CMK (cell line): Measurements from ENCODE around the gene ZBTB11.
A peak's percentile ranks its signal among the peaks of the same experiment; 100 is the strongest.
"Not testable (repeated sequence)": the region's sequence is repeated elsewhere in the genome, so short reads cannot be mapped to it uniquely, and the experiment has no call there.

ENCODE experiments used
- DNase-seq: peaks from one replicate; pipeline ENCODE4 v3.0.0-alpha.2; 2010; ENCODE audit warnings: low read depth

The ZBTB11 gene

GRCh38 chr3:101643009-101643844 is 33.7 kb downstream of the ZBTB11 start:
- no peak for DNase-seq

GRCh38 chr3:101642441-101642840 is 34.5 kb downstream of the ZBTB11 start:
- peak; percentile 71 for DNase-seq

DNA sequence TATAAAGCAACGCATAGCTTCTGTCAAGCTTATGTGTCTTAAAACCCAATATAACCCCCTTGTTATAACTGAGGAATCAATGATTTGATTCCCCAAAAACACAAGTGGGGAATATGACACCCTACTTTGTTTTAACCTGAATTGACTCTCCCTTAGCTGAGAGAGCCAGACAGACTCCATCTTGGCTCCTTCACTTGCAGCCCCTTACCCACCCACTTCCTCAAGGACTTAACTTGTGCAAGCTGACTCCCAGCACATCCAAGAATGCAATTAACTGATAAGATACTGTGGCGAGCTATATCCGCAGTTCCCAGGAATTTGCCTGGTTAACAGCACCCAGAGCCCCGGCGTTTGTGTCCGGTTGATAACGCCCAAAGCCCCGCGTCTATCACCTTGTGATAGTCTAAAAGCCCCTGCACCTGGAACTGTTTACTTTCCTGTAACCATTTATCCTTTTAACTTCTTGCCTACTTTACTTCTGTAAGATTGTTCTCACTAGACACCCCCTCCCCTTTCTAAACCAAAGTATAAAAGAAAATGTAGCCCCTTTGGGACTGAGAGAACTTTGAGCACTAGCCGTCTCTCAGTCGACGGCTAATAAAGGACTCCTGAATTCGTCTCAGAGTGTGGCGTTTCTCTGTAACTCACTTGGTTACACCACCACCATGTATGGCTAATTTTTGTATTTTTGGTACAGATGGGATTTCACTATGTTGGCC is 35.4 kb downstream of the ZBTB11 start:
- peak; percentile 83 for DNase-seq

- no peak for DNase-seq
Observed at GRCh38 chr3:101640256-101640655, 36.7 kb downstream of the ZBTB11 start.

GRCh38 chr3:101639280-101639963 is 37.5 kb downstream of the ZBTB11 start:
- DNase-seq: no peak

DNA sequence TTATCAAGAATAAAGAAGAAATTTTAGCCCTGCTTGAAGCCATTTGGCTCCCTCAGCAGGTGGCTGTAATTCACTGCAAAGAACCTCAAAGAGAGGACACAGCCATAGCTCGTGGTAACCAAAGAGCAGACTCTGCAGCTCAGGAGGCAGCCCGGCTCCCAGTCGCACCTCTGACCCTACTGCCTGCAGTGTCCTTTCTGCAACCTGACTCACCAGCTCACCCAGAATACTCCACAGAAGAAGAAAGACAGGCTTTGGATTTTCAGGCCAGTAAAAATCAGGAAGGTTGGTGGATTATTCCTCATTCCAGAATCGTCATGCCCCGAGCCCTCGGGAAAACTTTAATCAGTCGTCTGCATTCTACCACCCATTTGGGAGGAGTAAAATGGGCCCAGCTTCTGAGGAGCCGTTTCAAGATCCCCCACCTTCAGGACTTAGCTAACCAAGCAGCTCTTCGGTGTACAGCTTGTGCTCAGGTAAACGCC is 38.6 kb downstream of the ZBTB11 start:
- DNase-seq: no peak

DNA sequence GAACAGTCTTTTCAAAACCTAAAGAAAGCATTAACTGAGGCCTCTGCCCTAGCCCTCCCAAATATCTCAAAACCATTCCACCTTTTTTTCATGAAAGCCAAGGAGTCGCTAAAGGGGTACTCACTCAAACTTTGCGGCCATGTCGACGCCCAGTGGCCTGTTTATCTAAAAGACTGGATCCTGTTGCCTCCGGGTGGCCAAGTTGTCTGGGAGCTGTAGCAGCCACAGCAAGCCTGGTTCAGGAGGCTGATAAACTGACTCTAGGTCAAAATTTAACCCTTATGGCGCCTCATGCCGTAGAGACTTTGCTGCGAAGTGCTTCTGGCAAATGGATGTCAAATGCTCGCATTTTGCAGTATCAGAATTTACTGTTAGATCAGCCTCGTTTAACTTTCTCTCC is 39.5 kb downstream of the ZBTB11 start:
- DNase-seq: no peak

GRCh38 chr3:101635954-101636798 is 40.8 kb downstream of the ZBTB11 start:
- DNase-seq: no peak

DNA sequence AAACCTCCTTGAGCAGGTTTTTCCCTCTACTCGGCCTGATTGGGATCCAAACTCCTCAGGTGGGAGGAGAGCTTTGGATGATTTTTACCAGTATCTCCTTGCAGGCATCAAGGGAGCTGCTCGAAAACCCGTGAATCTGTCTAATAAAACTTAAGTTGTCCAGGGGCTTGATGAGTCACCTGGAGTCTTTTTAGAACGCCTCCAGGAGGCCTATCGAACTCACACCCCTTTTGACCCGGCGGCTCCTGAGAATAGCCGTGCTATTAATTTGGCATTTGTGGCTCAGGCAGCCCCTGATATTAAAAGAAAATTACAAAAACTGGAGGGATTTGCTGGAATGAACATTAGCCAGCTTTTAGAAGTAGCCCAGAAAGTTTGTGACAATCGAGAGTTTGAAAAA is 41.6 kb downstream of the ZBTB11 start:
- no peak for DNase-seq

DNA sequence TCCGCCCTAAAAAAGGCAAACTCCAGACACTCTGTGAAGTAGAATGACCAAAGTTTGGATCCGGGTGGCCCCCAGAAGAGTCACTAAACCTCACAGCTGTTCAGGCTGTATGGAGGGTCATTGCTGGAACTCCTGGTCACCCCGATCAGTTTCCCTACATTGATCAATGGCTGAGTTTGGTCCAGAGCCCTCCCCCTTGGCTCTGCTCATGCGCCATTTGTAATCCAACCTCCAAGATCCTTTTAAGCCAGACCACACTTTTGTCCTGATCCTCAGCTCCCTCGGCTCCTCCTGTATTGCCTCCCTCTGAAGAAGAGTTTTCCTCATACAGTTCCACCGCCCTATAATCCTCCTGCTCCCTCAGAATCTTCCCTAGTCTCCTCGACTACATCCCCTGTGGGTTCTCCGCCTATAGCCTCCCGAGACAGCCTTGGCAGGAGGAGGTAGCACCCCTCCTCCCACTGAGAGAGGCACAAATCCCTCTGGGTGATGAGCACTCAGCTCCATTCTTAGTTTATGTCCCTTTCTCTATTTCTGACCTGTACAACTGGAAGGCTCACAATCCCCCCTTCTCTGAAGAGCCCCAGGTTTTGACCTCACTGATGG is 42.2 kb downstream of the ZBTB11 start:
- no peak for DNase-seq

DNA sequence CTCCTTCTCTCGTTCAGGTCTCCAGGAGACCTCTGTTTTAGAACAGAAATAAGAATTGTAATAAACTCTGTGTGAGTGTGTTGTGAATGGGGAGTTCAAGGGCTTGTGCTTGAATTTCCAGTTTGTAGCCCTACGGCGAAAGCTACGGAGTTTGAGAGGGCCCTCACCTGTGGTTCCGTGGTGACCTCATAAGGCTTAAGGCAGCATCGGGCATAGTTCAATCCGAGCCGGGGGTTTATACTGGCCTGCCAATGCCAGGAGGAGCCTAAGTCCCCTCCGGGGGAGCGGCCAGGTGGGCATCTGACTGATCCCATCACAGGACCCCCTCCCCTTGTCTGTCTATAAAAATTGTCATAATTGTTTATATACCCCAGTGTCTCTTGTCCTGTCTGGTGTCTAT is 43.7 kb downstream of the ZBTB11 start:
- no peak for DNase-seq

GRCh38 chr3:101632586-101632985 is 44.3 kb downstream of the ZBTB11 start:
- no peak for DNase-seq

DNA sequence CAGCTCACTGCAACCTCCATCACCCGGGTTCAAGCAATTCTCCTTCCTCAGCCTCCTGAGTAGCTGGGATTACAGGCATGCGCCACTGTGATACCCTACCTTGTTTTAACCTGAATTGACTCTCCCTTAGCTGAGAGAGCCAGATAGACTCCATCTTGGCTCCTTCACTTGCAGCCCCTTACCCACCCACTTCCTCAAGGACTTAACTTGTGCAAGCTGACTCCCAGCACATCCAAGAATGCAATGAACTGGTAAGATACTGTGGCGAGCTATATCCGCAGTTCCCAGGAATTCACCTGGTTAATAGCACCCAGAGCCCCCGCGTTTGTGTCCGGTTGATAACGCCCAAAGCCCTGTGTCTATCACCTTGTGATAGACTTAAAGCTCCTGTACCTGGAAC is 45.0 kb downstream of the ZBTB11 start:
- DNase-seq: not testable (repeated sequence)

DNA sequence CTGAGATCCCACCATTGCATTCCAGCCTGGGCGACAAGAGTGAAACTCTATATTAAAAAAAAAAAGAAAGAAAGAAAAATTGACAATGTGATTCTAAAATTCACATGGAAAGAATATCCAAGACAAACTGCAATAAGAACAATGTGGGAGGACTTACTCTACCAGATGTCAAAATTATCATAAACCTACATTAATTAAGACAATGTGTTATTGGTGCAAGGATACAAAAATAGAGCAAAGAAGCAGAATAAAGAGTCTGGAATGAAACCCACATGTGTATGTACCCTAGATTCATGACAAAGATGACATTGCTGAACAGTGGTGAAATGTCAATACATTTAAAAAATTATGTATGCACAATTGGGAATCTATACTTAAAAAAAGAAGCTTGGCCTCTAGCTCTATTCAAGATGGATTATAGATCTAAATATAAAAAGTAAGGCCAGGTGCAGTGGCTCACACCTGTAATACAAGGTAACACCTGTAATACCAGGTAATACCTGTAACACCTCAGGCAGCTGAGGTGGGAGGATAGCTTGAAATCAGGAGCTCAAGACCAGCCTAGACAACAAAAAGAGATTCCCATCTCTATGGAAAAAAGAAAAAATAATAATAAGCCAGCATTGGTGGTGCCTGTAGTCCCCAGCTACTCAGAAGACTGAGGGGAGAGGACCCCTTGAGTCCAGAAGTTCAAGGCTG is 45.7 kb downstream of the ZBTB11 start:
- DNase-seq: no peak

DNA sequence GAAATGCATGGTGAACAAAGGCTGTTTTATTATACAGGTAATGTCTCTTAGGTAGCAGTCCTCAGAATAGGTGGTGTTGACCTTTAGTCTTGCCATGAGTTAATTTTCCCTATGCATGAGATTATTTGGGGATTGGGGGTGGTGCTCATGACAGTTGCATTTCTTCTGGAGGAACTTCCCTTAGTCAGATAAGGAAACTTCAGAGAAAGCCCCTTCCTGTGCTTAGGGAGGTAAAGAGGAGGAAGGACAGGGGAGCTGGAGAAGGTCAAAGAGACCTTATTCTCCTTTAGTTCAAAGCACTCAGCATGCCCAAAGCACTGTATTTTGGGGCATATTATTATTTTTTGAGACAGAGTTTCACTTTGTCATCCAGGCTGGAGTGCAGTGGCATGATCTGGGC is 47.7 kb downstream of the ZBTB11 start:
- DNase-seq: no peak

DNA sequence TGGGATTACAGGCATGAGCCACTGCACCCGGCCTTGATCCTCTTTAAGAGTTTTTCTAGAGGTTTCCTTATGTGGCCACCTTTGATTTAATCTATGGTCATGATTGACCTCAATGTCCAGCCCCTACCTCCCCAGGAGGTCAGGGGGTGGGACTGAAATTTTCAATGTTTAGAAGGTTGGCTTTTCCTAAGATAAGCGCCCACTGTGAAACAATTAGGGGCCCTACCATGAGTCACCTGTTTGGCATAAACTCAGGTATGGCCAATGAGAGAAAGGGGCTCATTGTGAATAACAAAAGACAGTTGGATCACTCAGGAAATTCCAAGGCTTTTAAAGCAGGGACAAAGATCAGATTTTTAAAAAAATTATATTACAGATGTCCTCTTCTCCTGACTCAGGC is 51.1 kb downstream of the ZBTB11 start:
- DNase-seq: no peak

DNA sequence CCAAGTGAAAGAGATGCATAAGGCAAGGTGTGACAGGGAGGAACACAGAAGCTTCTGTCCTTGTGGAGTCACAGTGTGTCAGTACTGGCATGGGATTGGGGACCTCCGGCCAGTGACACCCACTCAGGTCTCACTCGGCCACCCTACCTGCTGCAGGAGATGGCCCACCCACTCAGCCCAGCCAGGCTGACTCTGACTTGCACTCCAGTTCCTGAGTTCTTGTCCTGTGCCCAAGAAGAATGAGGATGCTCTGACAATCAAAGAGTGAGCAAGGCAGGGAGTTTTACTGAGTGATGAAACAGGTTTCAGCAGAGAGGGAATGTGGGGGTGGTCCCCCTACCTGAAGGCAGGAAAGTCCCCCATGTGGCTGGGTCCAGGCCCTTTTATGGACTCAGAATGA is 52.1 kb downstream of the ZBTB11 start:
- DNase-seq: no peak

DNA sequence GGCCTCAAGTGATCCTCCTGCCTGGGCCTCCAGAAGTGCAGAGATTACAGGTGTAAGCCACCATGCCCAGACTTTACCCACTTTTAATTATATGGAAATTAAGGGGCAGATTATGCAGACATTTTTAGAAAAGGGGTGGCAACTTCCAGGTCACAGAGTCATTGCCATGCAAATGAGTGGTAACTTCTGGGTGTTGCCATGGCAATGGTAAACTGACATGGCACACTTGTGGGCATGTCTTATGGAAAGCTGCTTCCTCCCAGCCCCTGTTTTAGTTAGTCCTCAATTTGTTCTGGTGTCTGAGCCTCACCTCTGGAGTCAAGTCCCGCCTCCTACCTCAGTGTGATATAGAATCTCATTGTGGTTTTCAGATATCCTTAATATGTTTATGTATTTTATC is 53.3 kb downstream of the ZBTB11 start:
- no peak for DNase-seq

- DNase-seq: no peak
Observed at GRCh38 chr3:101619734-101620133, 57.2 kb downstream of the ZBTB11 start.

DNA sequence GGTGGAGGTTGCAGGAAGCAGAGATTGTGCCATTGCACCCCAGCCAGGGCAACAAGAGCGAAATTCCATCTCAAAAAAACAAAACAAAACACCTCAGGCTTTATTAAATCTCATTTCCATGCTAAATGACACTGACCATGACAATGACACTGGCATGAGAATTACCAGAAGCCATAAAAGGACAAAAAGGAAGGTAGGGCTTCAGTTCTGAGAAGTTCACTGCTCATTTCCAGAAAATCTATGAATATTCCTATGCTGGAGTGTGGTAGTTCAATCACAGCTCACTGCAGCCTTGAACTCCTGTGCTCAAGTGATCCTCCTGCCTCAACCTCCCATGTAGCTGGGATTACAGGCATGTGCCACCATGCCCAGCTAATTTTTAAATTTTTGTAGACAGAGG is 58.2 kb downstream of the ZBTB11 start:
- no peak for DNase-seq

DNA sequence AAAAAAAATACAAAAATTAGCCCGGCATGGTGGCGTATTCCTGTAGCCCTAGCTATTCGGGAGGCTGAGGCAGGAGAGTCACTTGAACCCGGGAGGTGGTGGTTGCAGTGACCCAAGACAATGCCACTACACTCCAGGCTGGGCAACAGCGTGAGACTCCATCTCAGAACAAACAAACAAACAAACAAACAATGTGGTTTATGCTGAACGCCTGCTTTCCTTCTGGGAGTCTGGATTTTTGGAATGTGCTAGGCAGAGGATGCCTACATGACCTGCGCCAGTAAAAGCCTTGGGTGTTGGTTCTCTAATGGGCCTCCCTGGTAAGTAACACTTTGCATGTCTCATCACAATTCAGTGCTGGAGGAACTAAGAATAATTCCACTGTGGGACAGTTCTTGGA is 59.5 kb downstream of the ZBTB11 start:
- DNase-seq: no peak
